Stimulated activated naive CD4-positive, alpha-beta T cell (primary cell): ENCODE measurements around the gene ACOT6.
"Not testable (repeated sequence)": the region's sequence is repeated elsewhere in the genome, so short reads cannot be mapped to it uniquely, and the experiment has no call there.

Experiments used
- DNase-seq, 6 experiments: peaks; one replicate each; lab custom pipeline; 2025; lab: John Stamatoyannopoulos, UW

The ACOT6 gene

DNA sequence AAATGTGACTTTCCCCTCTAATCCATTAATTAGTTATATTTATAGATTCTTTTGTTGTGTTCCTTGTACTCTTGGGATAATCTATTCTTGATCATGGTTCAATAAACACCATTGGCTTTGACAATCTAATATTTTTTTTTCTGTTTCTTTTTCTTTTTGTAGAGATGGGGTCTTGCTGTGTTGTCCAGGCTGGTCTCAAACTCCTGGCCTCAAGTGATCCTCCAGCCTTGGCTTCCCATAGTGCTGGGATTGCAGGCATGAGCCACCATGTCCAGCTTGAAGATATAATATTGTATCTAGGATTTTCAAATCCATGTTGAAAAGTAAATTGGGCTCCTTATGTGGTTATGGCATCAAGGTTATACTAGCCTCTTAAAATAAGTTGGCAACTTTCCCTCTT is 38.7 kb downstream of the ACOT6 start:
- no peak for DNase-seq

GRCh38 chr14:73655851-73656250 is 43.5 kb downstream of the ACOT6 start:
- no peak for DNase-seq

DNA sequence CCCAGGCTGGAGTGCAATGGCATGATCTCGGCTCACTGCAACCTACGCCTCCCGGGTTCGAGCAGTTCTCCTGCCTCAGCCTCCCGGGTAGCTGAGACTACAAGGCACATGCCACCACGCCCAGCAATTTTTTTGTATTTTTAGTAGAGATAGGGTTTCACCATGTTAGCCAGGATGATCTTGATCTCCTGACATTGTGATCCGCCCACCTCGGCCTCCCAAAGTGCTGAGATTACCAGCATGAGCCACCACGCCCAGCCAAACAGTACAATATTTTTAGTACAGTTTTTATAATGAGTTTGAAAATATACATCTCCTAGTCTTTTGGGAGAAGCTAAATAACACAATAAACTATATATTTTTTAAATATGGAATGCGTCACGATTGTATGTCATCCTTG is 46.9 kb downstream of the ACOT6 start:
- DNase-seq: not testable (repeated sequence)

GRCh38 chr14:73660511-73660910 is 48.2 kb downstream of the ACOT6 start:
- DNase-seq: no peak

GRCh38 chr14:73661872-73662271 is 49.6 kb downstream of the ACOT6 start:
- no peak for DNase-seq

DNA sequence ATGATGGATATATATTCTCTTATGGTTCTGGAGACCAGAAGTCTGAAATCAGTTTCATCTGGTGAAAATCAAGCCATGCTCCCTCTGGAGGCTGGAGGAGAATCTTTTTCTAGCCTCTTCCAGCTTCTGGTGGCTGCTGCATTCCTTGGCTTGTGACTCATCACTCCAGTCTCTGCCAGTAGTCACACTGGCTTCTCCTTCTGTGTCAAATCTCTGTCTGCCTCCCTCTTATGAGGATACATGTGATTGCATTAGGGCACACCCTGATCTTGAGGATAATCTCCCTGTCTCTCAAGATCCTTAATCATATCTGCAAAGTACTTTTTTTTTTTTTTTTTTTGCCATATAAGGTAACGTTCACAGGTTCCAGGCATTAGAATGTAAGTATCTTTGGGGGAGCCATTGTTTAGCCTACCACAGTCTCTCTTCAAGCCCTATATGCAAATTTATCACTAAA is 50.2 kb downstream of the ACOT6 start:
- no peak for DNase-seq

DNA sequence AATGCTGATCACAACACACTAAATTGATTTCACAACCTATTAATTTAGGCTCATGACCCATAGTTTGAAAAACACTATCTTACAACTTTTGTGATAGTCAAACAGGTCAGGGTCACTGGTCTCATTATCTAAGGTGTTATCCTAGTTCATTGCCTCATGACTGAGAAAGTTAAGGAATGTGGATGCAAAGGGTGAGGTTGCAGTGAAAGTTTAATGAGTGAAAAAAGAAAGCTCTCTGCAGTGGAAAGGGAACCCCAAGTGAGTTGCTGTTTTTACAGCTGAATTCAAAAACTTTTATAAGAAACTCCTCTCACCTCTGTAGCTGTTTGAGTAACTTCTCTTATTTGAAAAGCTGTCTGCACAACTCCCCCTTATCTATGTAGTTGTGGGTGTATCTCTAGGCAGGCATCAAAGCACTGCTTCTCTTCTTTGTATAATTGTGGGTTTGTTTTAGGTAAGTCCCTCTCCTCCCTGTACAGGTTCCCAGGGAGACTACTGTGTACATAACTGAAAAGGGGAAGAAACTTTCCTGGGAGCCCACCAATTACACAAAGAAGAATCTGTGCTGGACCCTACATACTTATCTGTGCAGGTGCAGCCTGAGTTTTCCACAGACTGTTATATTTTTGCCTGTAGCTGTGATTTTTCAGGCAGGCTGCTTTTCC is 51.4 kb downstream of the ACOT6 start:
- no peak for DNase-seq

DNA sequence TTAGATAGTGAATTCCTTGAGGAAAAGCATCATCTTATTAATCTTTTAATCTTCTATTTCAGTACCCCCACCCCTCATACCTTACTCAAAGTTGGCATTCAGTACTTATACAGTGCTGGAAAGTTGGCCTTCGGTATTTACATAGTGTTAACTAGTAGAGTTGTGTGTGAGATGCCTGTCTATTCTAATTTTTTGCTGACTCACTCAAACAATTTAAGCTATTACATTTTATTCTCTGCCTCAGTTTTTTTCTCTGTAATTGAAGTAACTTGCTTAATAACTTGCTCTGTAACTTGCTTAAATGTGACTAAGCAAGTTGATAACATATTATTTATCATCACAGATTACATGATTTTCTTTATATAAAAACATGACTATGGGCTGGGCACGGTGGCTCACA is 52.8 kb downstream of the ACOT6 start:
- no peak for DNase-seq

- DNase-seq: no peak
These were observed 54.3 kb downstream of the ACOT6 start for GRCh38 chr14:73666583-73666982.

- DNase-seq: no peak
These were observed 55.5 kb downstream of the ACOT6 start for GRCh38 chr14:73667854-73668253.
